Right atrium auricular region (tissue), 2 donors: ENCODE results near the gene CCM2L. TPM values are rescaled to one million over a fixed set of nuclear protein-coding genes. Genes with fewer than 3 reads are reported as not detected.

Experiments used
- DNase-seq: peaks from one replicate; pipeline ENCODE4 v3.0.0-alpha.2; 2019; ENCODE audit warnings: low spot score
- H3K27ac ChIP-seq, 2 donors: fragments of 200-600 bp; sonication (generic); 1 replicate in 1 of 2; 2 replicates in 1 of 2; pipeline ENCODE4 v1.5.1; 2016 to 2019
- H3K27me3 ChIP-seq, 2 donors: fragments of 200-600 bp; sonication (generic); one replicate each; pipeline versions ENCODE4 v1.5.1 to v1.6.0; 2017 to 2019
- H3K36me3 ChIP-seq: fragments of 200-600 bp; sonication (generic); one replicate; pipeline ENCODE4 v1.5.1; 2016
- H3K4me1 ChIP-seq, 2 donors: fragments of 200-600 bp; sonication (generic); one replicate each; pipeline versions ENCODE4 v1.5.1 to v1.6.0; 2017 to 2019
- H3K4me3 ChIP-seq, 2 donors: fragments of 200-600 bp; sonication (generic); 1 replicate in 1 of 2; 2 replicates in 1 of 2; pipeline ENCODE4 v1.5.1; 2017 to 2019; ENCODE audit warnings: mild to moderate bottlenecking in 1 of 2, moderate library complexity in 1 of 2
- H3K9me3 ChIP-seq, 2 donors: fragments of 200-600 bp; sonication (generic); one replicate each; pipeline ENCODE4 v1.5.1; 2019
- total RNA-seq, 2 donors: library from RNA; depleted of rRNA; stranded (reverse); fragments of >200 nt; gene quantifications; one replicate each; pipeline ENCODE4 v1.1.0, GENCODE V29; 2016
- TF ChIP-seq, protein P1 (sequence below), 2 donors: fragments of 200-600 bp; sonication (generic); IDR thresholded peaks; one replicate each; pipeline ENCODE4 v1.5.1; 2019; ENCODE audit warnings: antibody characterized with exemption in 2 of 2

CCM2L gene
- total RNA-seq, 2 donors from 2014 or later = 6.0 to 8.1 TPM

- Histone ChIP-seq H3K36me3 (no peaks in the 10 kb centered on the region), H3K4me3 (no peak overlapping the region), H3K27me3 (no peaks in the 10 kb centered on the region), H3K27ac (no peak overlapping the region), H3K4me1 (no peaks in the 10 kb centered on the region), H3K9me3 (no peaks in the 10 kb centered on the region)
- TF ChIP-seq, protein P1, sequence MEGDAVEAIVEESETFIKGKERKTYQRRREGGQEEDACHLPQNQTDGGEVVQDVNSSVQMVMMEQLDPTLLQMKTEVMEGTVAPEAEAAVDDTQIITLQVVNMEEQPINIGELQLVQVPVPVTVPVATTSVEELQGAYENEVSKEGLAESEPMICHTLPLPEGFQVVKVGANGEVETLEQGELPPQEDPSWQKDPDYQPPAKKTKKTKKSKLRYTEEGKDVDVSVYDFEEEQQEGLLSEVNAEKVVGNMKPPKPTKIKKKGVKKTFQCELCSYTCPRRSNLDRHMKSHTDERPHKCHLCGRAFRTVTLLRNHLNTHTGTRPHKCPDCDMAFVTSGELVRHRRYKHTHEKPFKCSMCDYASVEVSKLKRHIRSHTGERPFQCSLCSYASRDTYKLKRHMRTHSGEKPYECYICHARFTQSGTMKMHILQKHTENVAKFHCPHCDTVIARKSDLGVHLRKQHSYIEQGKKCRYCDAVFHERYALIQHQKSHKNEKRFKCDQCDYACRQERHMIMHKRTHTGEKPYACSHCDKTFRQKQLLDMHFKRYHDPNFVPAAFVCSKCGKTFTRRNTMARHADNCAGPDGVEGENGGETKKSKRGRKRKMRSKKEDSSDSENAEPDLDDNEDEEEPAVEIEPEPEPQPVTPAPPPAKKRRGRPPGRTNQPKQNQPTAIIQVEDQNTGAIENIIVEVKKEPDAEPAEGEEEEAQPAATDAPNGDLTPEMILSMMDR (IDR thresholded peaks at IDR 0.05) = no peak
- DNase-seq = no peak
Observed at GRCh38 chr20:32078791-32079190, 68.6 kb downstream of the CCM2L start.

GRCh38 chr20:32079655-32080109 is 69.4 kb downstream of the CCM2L start:
- no peak for DNase-seq
- Histone ChIP-seq H3K4me3 (no peak overlapping the region), H3K36me3 (no peaks in the 10 kb centered on the region), H3K27ac (no peak overlapping the region), H3K9me3 (no peaks in the 10 kb centered on the region), H3K27me3 (no peaks in the 10 kb centered on the region), H3K4me1 (no peaks in the 10 kb centered on the region)
- TF ChIP-seq, protein P1 (IDR thresholded peaks at IDR 0.05) = no peak

DNA sequence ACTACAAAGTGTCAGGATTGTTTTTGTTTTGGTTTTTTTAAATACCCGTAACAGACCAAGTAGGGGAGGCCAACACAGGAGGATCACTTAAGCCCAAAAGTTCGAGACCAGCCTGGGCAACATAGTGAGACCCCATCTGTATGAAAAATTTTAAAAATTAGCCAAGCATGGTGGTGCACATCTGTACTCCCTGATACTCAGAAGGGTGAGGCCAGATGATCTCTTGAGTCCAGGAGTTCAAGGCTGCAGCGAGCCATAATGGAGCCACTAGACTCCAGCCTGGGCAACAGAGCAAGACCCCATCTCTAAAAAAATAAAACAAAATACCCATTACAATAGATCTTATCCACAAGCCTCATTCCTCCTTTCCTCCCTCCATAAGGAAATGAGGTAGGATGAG is 70.5 kb downstream of the CCM2L start:
- Histone ChIP-seq H3K36me3 (no peaks in the 10 kb centered on the region), H3K4me3 (no peak overlapping the region), H3K27me3 (no peaks in the 10 kb centered on the region), H3K27ac (no peak overlapping the region), H3K9me3 (no peaks in the 10 kb centered on the region), H3K4me1 (no peaks in the 10 kb centered on the region)
- TF ChIP-seq, protein P1 (IDR thresholded peaks at IDR 0.05) = no peak
- no peak for DNase-seq

Other genes starting within 250 kb of the CCM2L start
- under 1 TPM in 1 of 2 donors, not detected in 1; 0.12 TPM for gene MYLK2, start 191.1 kb upstream of the CCM2L start, total RNA-seq
- gene FOXS1, start 164.8 kb upstream of the CCM2L start, total RNA-seq = 1 to 10 TPM; 1.9 to 4.2 TPM
- gene DUSP15, start 139.9 kb upstream of the CCM2L start, total RNA-seq = 10 to 100 TPM in 1 of 2 donors, 1 to 10 TPM in 1; 8.8 to 11.6 TPM
- gene TTLL9, start 139.8 kb upstream of the CCM2L start, total RNA-seq = not detected
- gene PDRG1, start 58.4 kb upstream of the CCM2L start, total RNA-seq = 1 to 10 TPM; 4.9 to 5.7 TPM
- not detected for gene XKR7, start 42.3 kb upstream of the CCM2L start, total RNA-seq
- 1 to 10 TPM; 2.3 to 9.2 TPM for gene HCK, start 41.8 kb downstream of the CCM2L start, total RNA-seq
- 10 to 100 TPM; 28.5 to 30.6 TPM for gene TM9SF4, start 99.3 kb downstream of the CCM2L start, total RNA-seq
- gene PLAGL2, start 197.3 kb downstream of the CCM2L start, total RNA-seq = 1 to 10 TPM; 7.0 to 8.1 TPM
- gene POFUT1, start 197.4 kb downstream of the CCM2L start, total RNA-seq = 10 to 100 TPM; 26.8 to 31.6 TPM